ENCODE data around the gene RBM19.

RBM19 gene

DNA sequence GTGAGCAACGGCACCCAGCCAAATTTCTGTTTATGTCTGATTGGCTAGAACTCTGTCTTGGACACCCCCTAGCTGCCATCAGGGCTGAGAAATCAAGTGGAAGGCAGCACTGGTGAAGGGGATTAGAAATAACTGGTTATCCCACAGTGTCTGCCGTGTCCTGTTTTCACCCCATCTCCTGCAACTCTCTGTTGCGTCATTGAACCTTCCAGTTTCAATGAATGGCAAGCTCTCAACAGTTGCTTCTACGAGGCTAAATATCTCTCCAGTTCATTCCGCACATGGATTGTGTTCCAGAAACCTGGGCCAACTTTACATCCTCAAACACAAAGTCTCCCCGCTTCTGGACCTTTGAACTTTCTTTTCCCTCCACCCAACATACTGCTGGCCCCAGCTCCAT lies 173.7 kb downstream of the RBM19 start:
- no peak overlapping the region for H3K4me3 ChIP-seq (ENCODE audit: low read length in 2 of 2)
- no peak overlapping the region for H3K9ac ChIP-seq (ENCODE audit: low read length in 2 of 2)
- H3K36me3 ChIP-seq (ENCODE audit: control insufficient read depth in 2 of 2, insufficient read depth in 2 of 2, low read length in 2 of 2) = no peaks in the 10 kb centered on the region
- H3K27me3 ChIP-seq (ENCODE audit: control insufficient read depth in 1 of 2, insufficient read depth in 2 of 2, low read length in 2 of 2) = peaks cover 5 to 7% of the 10 kb centered on the region in 2 donors
- H3K9me3 ChIP-seq (ENCODE audit: control insufficient read depth in 2 of 2, low read length in 2 of 2) = peaks cover 0 to 11% of the 10 kb centered on the region in 2 donors
- no peak overlapping the region for H3K27ac ChIP-seq (ENCODE audit: low read length)
- no peaks in the 10 kb centered on the region for H3K4me1 ChIP-seq (ENCODE audit: control insufficient read depth, insufficient read depth, low read length)

- H3K9me3 ChIP-seq (ENCODE audit: control insufficient read depth in 2 of 2, low read length in 2 of 2) = peaks cover 8 to 15% of the 10 kb centered on the region in 2 donors
- no peaks in the 10 kb centered on the region for H3K4me1 ChIP-seq (ENCODE audit: control insufficient read depth, insufficient read depth, low read length)
- H3K27ac ChIP-seq (ENCODE audit: low read length) = no peak overlapping the region
- H3K9ac ChIP-seq (ENCODE audit: low read length in 2 of 2) = no peak overlapping the region
- H3K4me3 ChIP-seq (ENCODE audit: low read length in 2 of 2) = no peak overlapping the region
- H3K27me3 ChIP-seq (ENCODE audit: control insufficient read depth in 1 of 2, insufficient read depth in 2 of 2, low read length in 2 of 2) = peaks cover 0 to 10% of the 10 kb centered on the region in 2 donors
- no peaks in the 10 kb centered on the region for H3K36me3 ChIP-seq (ENCODE audit: control insufficient read depth in 2 of 2, insufficient read depth in 2 of 2, low read length in 2 of 2)
Measured at GRCh38 chr12:113788020-113788856, 177.9 kb downstream of the RBM19 start.

DNA sequence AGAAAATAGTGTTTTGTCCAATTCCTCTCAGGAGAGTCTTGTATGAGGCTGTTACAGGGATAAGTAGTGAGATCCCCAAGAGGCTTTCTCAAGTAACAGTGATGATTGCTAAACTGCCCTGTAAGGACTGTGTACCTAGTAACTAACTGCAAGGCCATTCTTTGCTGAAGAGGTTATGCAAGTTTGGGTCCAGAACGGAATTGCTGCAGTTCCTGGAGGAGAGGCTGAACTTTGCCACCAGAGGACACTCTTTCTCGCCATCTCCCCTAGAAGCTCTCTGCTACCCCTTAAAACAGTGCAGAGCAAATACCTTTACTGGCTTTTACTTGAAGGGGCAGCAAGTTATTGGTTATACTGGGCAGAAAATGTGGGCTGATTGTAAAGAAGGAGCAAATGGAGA lies 180.0 kb downstream of the RBM19 start:
- peaks cover 10 to 24% of the 10 kb centered on the region in 2 donors for H3K27me3 ChIP-seq (ENCODE audit: control insufficient read depth in 1 of 2, insufficient read depth in 2 of 2, low read length in 2 of 2)
- H3K27ac ChIP-seq (ENCODE audit: low read length) = no peak overlapping the region
- no peaks in the 10 kb centered on the region for H3K36me3 ChIP-seq (ENCODE audit: control insufficient read depth in 2 of 2, insufficient read depth in 2 of 2, low read length in 2 of 2)
- no peak overlapping the region for H3K4me3 ChIP-seq (ENCODE audit: low read length in 2 of 2)
- no peak overlapping the region for H3K9ac ChIP-seq (ENCODE audit: low read length in 2 of 2)
- H3K9me3 ChIP-seq (ENCODE audit: control insufficient read depth in 2 of 2, low read length in 2 of 2) = peaks cover 8 to 15% of the 10 kb centered on the region in 2 donors
- H3K4me1 ChIP-seq (ENCODE audit: control insufficient read depth, insufficient read depth, low read length) = no peaks in the 10 kb centered on the region

- Histone ChIP-seq H3K27ac (ENCODE audit: low read length) (no peak overlapping the region), H3K27me3 (ENCODE audit: control insufficient read depth in 1 of 2, insufficient read depth in 2 of 2, low read length in 2 of 2) (peaks cover 14 to 26% of the 10 kb centered on the region in 2 donors)
Measured at GRCh38 chr12:113783811-113784210, 182.3 kb downstream of the RBM19 start.

DNA sequence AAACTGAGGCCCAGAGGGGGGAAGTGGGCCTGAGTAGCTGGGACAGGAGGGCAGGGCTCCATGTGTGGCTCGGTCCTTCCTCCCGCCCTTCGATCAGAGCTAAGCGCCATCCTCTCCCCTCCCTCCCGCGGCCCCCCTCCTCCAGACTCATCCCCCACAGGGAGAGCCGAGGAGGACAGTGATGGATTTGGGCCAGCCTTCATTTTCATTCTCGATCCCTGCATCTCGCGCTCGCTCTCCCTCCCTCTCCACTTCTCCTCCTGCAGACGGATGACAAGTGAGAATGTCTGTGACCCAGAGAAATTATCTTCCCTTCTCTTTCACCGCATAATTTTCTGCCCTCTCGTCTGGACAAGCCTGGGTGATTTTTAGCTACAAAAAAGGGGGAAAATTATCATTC lies 183.3 kb downstream of the RBM19 start:
- no peaks in the 10 kb centered on the region for H3K36me3 ChIP-seq (ENCODE audit: control insufficient read depth in 2 of 2, insufficient read depth in 2 of 2, low read length in 2 of 2)
- H3K9ac ChIP-seq (ENCODE audit: low read length in 2 of 2) = no peak overlapping the region
- no peaks in the 10 kb centered on the region for H3K4me1 ChIP-seq (ENCODE audit: control insufficient read depth, insufficient read depth, low read length)
- H3K27ac ChIP-seq (ENCODE audit: low read length) = no peak overlapping the region
- H3K27me3 ChIP-seq (ENCODE audit: control insufficient read depth in 1 of 2, insufficient read depth in 2 of 2, low read length in 2 of 2) = peaks cover 19 to 31% of the 10 kb centered on the region in 2 donors
- H3K9me3 ChIP-seq (ENCODE audit: control insufficient read depth in 2 of 2, low read length in 2 of 2) = peaks cover 4 to 8% of the 10 kb centered on the region in 2 donors
- H3K4me3 ChIP-seq (ENCODE audit: low read length in 2 of 2) = no peak overlapping the region

More at GRCh38 chr12:113783811-113784210, 182.3 kb downstream of the RBM19 start:
- H3K4me1 ChIP-seq (ENCODE audit: control insufficient read depth, insufficient read depth, low read length) = no peaks in the 10 kb centered on the region
- no peak overlapping the region for H3K9ac ChIP-seq (ENCODE audit: low read length in 2 of 2)
- peaks cover 8 to 11% of the 10 kb centered on the region in 2 donors for H3K9me3 ChIP-seq (ENCODE audit: control insufficient read depth in 2 of 2, low read length in 2 of 2)
- no peaks in the 10 kb centered on the region for H3K36me3 ChIP-seq (ENCODE audit: control insufficient read depth in 2 of 2, insufficient read depth in 2 of 2, low read length in 2 of 2)
- H3K4me3 ChIP-seq (ENCODE audit: low read length in 2 of 2) = no peak overlapping the region

DNA sequence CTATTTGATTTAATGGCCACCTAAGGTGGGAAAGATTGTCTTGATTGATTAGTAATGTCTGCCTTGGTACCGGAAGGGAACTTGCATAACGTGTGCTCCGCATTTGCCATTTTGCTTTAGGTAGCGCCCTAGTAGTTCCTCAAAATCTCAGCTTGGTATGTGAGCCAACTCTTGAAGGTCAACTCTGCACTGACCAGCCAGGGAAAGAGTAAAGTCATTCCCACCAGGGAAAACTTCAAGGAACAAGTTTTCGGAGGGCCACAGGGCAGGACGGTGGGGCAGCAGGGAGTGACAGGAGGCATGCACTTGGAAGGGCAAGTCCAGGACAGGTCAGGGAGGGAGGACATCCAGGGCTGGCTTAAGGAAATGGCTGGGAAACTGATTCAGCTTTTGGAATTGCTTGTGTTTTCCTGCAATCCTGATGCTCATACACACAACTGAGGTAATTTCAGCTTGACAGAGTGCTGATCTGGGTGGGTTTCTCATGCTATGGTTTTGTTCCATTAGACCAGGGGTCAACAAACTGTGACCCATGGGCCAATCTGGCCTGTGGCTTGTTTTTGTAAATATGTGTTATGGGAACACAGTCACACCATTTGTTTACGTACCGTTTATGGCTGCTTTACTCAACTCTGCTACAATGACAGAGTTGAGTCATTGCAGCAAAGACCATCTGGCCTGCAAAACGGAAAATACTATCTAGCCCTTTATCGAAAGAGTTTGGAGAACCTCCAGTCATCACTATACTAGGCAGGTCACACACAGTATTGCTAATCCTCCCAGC lies 184.5 kb downstream of the RBM19 start:
- H3K4me1 ChIP-seq (ENCODE audit: control insufficient read depth, insufficient read depth, low read length) = no peaks in the 10 kb centered on the region
- H3K9ac ChIP-seq (ENCODE audit: low read length in 2 of 2) = no peak overlapping the region
- H3K4me3 ChIP-seq (ENCODE audit: low read length in 2 of 2) = no peak overlapping the region
- H3K27me3 ChIP-seq (ENCODE audit: control insufficient read depth in 1 of 2, insufficient read depth in 2 of 2, low read length in 2 of 2) = peaks cover 19 to 36% of the 10 kb centered on the region in 2 donors
- H3K9me3 ChIP-seq (ENCODE audit: control insufficient read depth in 2 of 2, low read length in 2 of 2) = peaks cover 4 to 8% of the 10 kb centered on the region in 2 donors
- H3K27ac ChIP-seq (ENCODE audit: low read length) = no peak overlapping the region
- H3K36me3 ChIP-seq (ENCODE audit: control insufficient read depth in 2 of 2, insufficient read depth in 2 of 2, low read length in 2 of 2) = no peaks in the 10 kb centered on the region

DNA sequence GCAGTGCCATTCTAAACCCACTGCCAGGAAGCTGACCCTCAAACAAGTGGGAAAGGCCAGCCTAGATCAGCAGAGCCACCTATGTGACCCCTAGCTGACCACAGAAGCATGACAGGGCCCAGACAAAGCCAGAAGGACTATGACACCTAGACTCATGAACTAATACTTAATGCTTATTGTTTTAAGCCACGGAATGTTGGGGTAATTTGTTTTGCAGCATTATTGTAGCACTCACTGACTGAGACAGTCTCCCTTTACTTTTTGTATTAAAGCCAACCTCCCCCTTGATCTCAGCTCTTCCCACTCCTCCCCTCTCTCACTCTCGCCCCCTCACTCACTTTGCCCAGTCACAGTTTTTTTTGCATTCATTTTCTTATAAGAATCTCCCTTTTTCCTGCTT lies 186.4 kb downstream of the RBM19 start:
- Histone ChIP-seq H3K4me1 (ENCODE audit: control insufficient read depth, insufficient read depth, low read length) (no peaks in the 10 kb centered on the region), H3K27ac (ENCODE audit: low read length) (no peak overlapping the region), H3K9ac (ENCODE audit: low read length in 2 of 2) (no peak overlapping the region), H3K4me3 (ENCODE audit: low read length in 2 of 2) (no peak overlapping the region), H3K9me3 (ENCODE audit: control insufficient read depth in 2 of 2, low read length in 2 of 2) (no peaks in the 10 kb centered on the region), H3K36me3 (ENCODE audit: control insufficient read depth in 2 of 2, insufficient read depth in 2 of 2, low read length in 2 of 2) (no peaks in the 10 kb centered on the region), H3K27me3 (ENCODE audit: control insufficient read depth in 1 of 2, insufficient read depth in 2 of 2, low read length in 2 of 2) (peaks cover 19 to 35% of the 10 kb centered on the region in 2 donors)

- Histone ChIP-seq H3K4me3 (ENCODE audit: low read length in 2 of 2) (no peak overlapping the region), H3K27me3 (ENCODE audit: control insufficient read depth in 1 of 2, insufficient read depth in 2 of 2, low read length in 2 of 2) (peaks cover 19 to 36% of the 10 kb centered on the region in 2 donors), H3K36me3 (ENCODE audit: control insufficient read depth in 2 of 2, insufficient read depth in 2 of 2, low read length in 2 of 2) (no peaks in the 10 kb centered on the region), H3K27ac (ENCODE audit: low read length) (no peak overlapping the region), H3K9me3 (ENCODE audit: control insufficient read depth in 2 of 2, low read length in 2 of 2) (no peaks in the 10 kb centered on the region), H3K4me1 (ENCODE audit: control insufficient read depth, insufficient read depth, low read length) (no peaks in the 10 kb centered on the region), H3K9ac (ENCODE audit: low read length in 2 of 2) (no peak overlapping the region)
Measured at GRCh38 chr12:113778432-113779132, 187.5 kb downstream of the RBM19 start.

DNA sequence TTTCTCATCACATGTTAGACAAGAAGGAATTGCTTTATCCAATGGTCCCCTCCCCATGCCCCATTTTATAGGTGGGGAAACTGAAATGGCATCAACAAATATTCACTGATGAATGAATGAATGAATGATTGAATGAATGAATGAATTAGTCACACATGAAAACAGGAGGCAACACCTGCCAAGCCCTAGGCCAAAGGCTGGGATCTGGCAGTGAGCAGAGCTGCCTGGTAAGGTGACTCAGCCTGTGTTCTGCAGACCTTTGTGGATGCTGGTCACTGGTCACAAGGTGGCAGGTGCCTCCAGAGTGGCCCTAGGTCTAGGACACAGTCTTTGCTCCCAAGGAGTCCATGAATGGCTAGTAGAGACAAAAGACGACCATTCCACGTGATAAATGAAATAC lies 188.4 kb downstream of the RBM19 start:
- no peak overlapping the region for H3K27ac ChIP-seq (ENCODE audit: low read length)
- no peak overlapping the region for H3K9ac ChIP-seq (ENCODE audit: low read length in 2 of 2)
- H3K4me3 ChIP-seq (ENCODE audit: low read length in 2 of 2) = no peak overlapping the region
- no peaks in the 10 kb centered on the region for H3K4me1 ChIP-seq (ENCODE audit: control insufficient read depth, insufficient read depth, low read length)
- H3K36me3 ChIP-seq (ENCODE audit: control insufficient read depth in 2 of 2, insufficient read depth in 2 of 2, low read length in 2 of 2) = no peaks in the 10 kb centered on the region
- H3K27me3 ChIP-seq (ENCODE audit: control insufficient read depth in 1 of 2, insufficient read depth in 2 of 2, low read length in 2 of 2) = peaks cover 16 to 34% of the 10 kb centered on the region in 2 donors
- no peaks in the 10 kb centered on the region for H3K9me3 ChIP-seq (ENCODE audit: control insufficient read depth in 2 of 2, low read length in 2 of 2)

GRCh38 chr12:113776536-113776935 lies 189.6 kb downstream of the RBM19 start:
- Histone ChIP-seq H3K36me3 (ENCODE audit: control insufficient read depth in 2 of 2, insufficient read depth in 2 of 2, low read length in 2 of 2) (no peaks in the 10 kb centered on the region), H3K4me1 (ENCODE audit: control insufficient read depth, insufficient read depth, low read length) (no peaks in the 10 kb centered on the region), H3K9ac (ENCODE audit: low read length in 2 of 2) (no peak overlapping the region), H3K27me3 (ENCODE audit: control insufficient read depth in 1 of 2, insufficient read depth in 2 of 2, low read length in 2 of 2) (peaks cover 12 to 24% of the 10 kb centered on the region in 2 donors), H3K27ac (ENCODE audit: low read length) (no peak overlapping the region), H3K4me3 (ENCODE audit: low read length in 2 of 2) (no peak overlapping the region), H3K9me3 (ENCODE audit: control insufficient read depth in 2 of 2, low read length in 2 of 2) (peaks cover 0 to 2% of the 10 kb centered on the region in 2 donors)
